Measurements from ENCODE around the gene RNF7. TPM values are rescaled to one million over a fixed set of nuclear protein-coding genes. Genes with fewer than 3 reads are reported as not detected.

RNF7 gene
- total and polyA plus RNA-seq, 4 donors = 11.7 to 71.6 (median 28.9) TPM

DNA sequence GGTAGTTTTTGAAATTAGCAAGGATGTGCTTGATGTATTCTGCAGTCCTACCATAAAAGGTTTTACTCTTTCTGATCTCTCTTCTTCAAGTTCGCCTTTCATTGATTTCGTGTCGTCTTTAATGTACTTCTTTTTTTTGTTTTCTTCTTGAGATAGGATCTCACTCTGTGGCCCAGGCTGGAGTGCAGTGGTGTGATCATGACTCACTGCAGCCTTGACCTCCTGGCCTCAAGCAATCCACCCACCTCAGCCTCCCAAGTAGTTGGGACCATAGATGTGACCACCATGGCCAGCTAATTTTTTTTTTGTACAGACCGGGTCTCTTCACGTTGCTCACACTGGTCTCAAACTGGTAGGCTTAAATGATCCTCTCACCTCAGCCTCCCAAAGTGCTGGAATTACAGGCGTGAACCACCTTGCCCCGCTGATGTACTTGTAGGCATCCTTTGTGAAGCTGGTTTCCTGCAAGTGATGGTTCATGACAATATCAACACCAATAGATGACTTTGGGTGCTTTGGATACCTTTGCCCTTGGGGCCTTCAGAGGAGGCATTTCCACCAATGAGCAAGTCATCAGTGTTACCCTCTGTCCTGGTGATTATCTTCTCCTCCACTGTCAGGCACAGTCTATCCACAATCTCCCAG is 28.9 kb upstream of the RNF7 start:
- H3K9ac ChIP-seq (ENCODE audit: low read depth in 1 of 2, low read length in 2 of 2) = no peak overlapping the region
- DNase-seq (ENCODE audit: low spot score) = no peak
- H3K4me1 ChIP-seq (ENCODE audit: control insufficient read depth in 4 of 4, insufficient read depth in 4 of 4, low read length in 3 of 4) = no peaks in the 10 kb centered on the region
- no peak for TF ChIP-seq MAX (IDR thresholded peaks at IDR 0.05)
- TF ChIP-seq RAD21 (IDR thresholded peaks at IDR 0.05) = no peak
- no peak for TF ChIP-seq ATF3 (IDR thresholded peaks at IDR 0.05)
- no peak for TF ChIP-seq TAF1 (conservative IDR thresholded peaks at IDR 0.05)
- TF ChIP-seq CTCF (IDR thresholded peaks at IDR 0.05; ENCODE audit: low read depth, low read length, missing input control) = no peak
- TF ChIP-seq FOXA2 (IDR thresholded peaks at IDR 0.05) = no peak
- TF ChIP-seq RXRA (IDR thresholded peaks at IDR 0.05) = no peak
- TF ChIP-seq GABPA (IDR thresholded peaks at IDR 0.05 in 1 of 2, conservative IDR thresholded peaks at IDR 0.05 in 1 of 2) = no peak
- no peak for TF ChIP-seq EGR1 (IDR thresholded peaks at IDR 0.05; ENCODE audit: low read depth in 2 of 2)
- no peak for TF ChIP-seq ZBTB33 (IDR thresholded peaks at IDR 0.05)
- no peak for TF ChIP-seq FOXA1 (IDR thresholded peaks at IDR 0.05)
- no peak for TF ChIP-seq SP1 (IDR thresholded peaks at IDR 0.05)
- TF ChIP-seq JUND (IDR thresholded peaks at IDR 0.05) = no peak
- no peak for TF ChIP-seq HNF4A (conservative IDR thresholded peaks at IDR 0.05)
- no peaks in the 10 kb centered on the region for H3K9me3 ChIP-seq (ENCODE audit: control insufficient read depth in 4 of 4, low read length in 3 of 4)
- no peak overlapping the region for H3K27ac ChIP-seq (ENCODE audit: low read depth in 1 of 2, low read length in 2 of 2)
- H3K36me3 ChIP-seq (ENCODE audit: control insufficient read depth in 4 of 4, insufficient read depth in 3 of 4, low read depth in 1 of 4, low read length in 3 of 4) = no peaks in the 10 kb centered on the region
- 95% methylated on average over 7 of the region's 7 CpGs for WGBS
- no peaks in the 10 kb centered on the region for H3K27me3 ChIP-seq (ENCODE audit: control insufficient read depth in 4 of 4, insufficient read depth in 4 of 4, low read length in 3 of 4)
- no peak overlapping the region for H3K4me3 ChIP-seq (ENCODE audit: low read depth in 1 of 3, low read length in 3 of 3)

GRCh38 chr3:141710121-141710520 is 28.0 kb upstream of the RNF7 start:
- no peak overlapping the region for H3K27ac ChIP-seq (ENCODE audit: low read depth in 1 of 2, low read length in 2 of 2)
- H3K9me3 ChIP-seq (ENCODE audit: control insufficient read depth in 4 of 4, low read length in 3 of 4) = no peaks in the 10 kb centered on the region
- 94% methylated on average over 6 of the region's 6 CpGs for WGBS
- no peaks in the 10 kb centered on the region for H3K4me1 ChIP-seq (ENCODE audit: control insufficient read depth in 4 of 4, insufficient read depth in 4 of 4, low read length in 3 of 4)
- H3K27me3 ChIP-seq (ENCODE audit: control insufficient read depth in 4 of 4, insufficient read depth in 4 of 4, low read length in 3 of 4) = no peaks in the 10 kb centered on the region
- no peak overlapping the region for H3K9ac ChIP-seq (ENCODE audit: low read depth in 1 of 2, low read length in 2 of 2)
- DNase-seq (ENCODE audit: low spot score) = no peak
- TF ChIP-seq NR2F2 (IDR thresholded peaks at IDR 0.05) = no peak
- TF ChIP-seq RAD21 (IDR thresholded peaks at IDR 0.05) = no peak
- TF ChIP-seq, protein P1, sequence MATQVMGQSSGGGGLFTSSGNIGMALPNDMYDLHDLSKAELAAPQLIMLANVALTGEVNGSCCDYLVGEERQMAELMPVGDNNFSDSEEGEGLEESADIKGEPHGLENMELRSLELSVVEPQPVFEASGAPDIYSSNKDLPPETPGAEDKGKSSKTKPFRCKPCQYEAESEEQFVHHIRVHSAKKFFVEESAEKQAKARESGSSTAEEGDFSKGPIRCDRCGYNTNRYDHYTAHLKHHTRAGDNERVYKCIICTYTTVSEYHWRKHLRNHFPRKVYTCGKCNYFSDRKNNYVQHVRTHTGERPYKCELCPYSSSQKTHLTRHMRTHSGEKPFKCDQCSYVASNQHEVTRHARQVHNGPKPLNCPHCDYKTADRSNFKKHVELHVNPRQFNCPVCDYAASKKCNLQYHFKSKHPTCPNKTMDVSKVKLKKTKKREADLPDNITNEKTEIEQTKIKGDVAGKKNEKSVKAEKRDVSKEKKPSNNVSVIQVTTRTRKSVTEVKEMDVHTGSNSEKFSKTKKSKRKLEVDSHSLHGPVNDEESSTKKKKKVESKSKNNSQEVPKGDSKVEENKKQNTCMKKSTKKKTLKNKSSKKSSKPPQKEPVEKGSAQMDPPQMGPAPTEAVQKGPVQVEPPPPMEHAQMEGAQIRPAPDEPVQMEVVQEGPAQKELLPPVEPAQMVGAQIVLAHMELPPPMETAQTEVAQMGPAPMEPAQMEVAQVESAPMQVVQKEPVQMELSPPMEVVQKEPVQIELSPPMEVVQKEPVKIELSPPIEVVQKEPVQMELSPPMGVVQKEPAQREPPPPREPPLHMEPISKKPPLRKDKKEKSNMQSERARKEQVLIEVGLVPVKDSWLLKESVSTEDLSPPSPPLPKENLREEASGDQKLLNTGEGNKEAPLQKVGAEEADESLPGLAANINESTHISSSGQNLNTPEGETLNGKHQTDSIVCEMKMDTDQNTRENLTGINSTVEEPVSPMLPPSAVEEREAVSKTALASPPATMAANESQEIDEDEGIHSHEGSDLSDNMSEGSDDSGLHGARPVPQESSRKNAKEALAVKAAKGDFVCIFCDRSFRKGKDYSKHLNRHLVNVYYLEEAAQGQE (IDR thresholded peaks at IDR 0.05) = no peak
- TF ChIP-seq HNF4A (conservative IDR thresholded peaks at IDR 0.05) = no peak
- no peak for TF ChIP-seq GABPA (IDR thresholded peaks at IDR 0.05 in 1 of 2, conservative IDR thresholded peaks at IDR 0.05 in 1 of 2)
- H3K36me3 ChIP-seq (ENCODE audit: control insufficient read depth in 4 of 4, insufficient read depth in 3 of 4, low read depth in 1 of 4, low read length in 3 of 4) = no peaks in the 10 kb centered on the region
- no peak overlapping the region for H3K4me3 ChIP-seq (ENCODE audit: low read depth in 1 of 3, low read length in 3 of 3)
